AG10803 (cell line): Measurements from ENCODE around the gene AGAP1.

Experiments
- DNase-seq: peaks from one replicate; pipeline ENCODE4 v3.0.0; 2010; ENCODE audit warnings: low read depth
- H3K4me3 ChIP-seq: 2 replicates; pipeline ENCODE4 v1.5.1; 2011; ENCODE audit warnings: mild to moderate bottlenecking, low read length, control low read depth
- CTCF ChIP-seq: conservative IDR thresholded peaks from 2 replicates; pipeline ENCODE4 v1.5.1; 2011; ENCODE audit warnings: mild to moderate bottlenecking, low read length, control low read depth, inconsistent platforms

Gene AGAP1

GRCh38 chr2:235501673-235502031, 7.8 kb downstream of the AGAP1 start:
- TF ChIP-seq CTCF = no peak
- DNase-seq = no peak
- no peak overlapping the region for H3K4me3 ChIP-seq

- peak; percentile 29 for DNase-seq
- no peak for TF ChIP-seq CTCF
- no peak overlapping the region for H3K4me3 ChIP-seq
Observed at GRCh38 chr2:235502336-235502735, 8.5 kb downstream of the AGAP1 start.

- no peak for DNase-seq
- no peak for TF ChIP-seq CTCF
- H3K4me3 ChIP-seq = no peak overlapping the region
Observed at GRCh38 chr2:235504441-235505180, 10.8 kb downstream of the AGAP1 start.

GRCh38 chr2:235505181-235505741, 11.4 kb downstream of the AGAP1 start:
- no peak for TF ChIP-seq CTCF
- DNase-seq = peak; percentile 13
- H3K4me3 ChIP-seq = no peak overlapping the region

- no peak overlapping the region for H3K4me3 ChIP-seq
- TF ChIP-seq CTCF = no peak
- peak; percentile 29 for DNase-seq
Observed at GRCh38 chr2:235506291-235506996, 12.6 kb downstream of the AGAP1 start.

GRCh38 chr2:235506997-235507615, 13.3 kb downstream of the AGAP1 start:
- TF ChIP-seq CTCF = no peak
- no peak for DNase-seq
- H3K4me3 ChIP-seq = no peak overlapping the region
